Effector CD4-positive, alpha-beta T cell (primary cell): Measurements from ENCODE around the gene KIAA1755.
"Not testable (repeated sequence)": the region's sequence is repeated elsewhere in the genome, so short reads cannot be mapped to it uniquely, and the experiment has no call there.

Source experiments
- DNase-seq: peaks from one replicate; pipeline ENCODE4 v3.0.0-alpha.2; 2020

Gene KIAA1755

DNA sequence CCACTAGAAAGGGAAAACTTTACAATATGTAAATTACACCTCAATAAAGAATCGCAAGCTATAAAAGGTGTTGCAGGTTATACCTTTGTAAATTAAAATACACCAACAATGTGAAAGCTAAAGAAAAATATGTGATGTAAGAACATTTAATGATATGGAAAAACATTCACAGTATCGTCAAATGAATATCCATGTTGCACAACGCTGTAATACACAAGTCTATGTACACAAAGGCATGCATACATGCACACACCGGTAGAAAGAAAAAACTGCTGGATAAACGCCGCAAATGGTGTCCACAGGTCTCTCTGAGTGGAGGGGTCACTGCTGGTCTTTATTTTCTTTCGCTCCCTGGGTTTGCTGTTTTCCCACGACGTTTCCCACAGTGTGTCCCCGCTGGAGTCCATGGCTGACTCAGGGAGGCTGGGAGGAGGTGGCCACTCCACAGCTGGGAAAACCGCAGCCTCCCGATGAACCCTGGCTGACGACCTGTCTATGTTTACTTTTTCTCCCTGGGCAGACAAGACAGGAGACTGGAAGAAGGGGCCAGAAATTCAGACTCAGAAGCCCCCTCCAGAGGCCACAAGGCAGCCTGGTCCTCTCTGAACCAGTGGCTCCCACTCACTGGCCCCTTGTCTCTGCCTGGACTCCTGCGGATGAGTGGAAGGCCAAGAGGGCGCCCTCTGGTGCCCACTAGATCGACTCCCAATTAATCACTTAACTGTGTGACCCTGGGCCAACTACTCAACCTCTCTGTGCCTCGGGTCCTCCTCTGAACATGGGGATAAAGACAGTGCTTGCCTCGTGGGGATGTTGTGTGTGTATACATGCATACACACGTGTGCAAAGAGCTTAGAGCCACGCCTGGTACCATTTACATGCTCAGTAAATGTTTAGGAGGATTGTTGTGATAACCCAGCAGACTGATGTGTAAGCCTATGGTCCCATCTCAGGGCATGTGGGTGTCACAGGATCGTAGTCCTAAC is 30.6 kb upstream of the KIAA1755 start:
- no peak for DNase-seq

DNA sequence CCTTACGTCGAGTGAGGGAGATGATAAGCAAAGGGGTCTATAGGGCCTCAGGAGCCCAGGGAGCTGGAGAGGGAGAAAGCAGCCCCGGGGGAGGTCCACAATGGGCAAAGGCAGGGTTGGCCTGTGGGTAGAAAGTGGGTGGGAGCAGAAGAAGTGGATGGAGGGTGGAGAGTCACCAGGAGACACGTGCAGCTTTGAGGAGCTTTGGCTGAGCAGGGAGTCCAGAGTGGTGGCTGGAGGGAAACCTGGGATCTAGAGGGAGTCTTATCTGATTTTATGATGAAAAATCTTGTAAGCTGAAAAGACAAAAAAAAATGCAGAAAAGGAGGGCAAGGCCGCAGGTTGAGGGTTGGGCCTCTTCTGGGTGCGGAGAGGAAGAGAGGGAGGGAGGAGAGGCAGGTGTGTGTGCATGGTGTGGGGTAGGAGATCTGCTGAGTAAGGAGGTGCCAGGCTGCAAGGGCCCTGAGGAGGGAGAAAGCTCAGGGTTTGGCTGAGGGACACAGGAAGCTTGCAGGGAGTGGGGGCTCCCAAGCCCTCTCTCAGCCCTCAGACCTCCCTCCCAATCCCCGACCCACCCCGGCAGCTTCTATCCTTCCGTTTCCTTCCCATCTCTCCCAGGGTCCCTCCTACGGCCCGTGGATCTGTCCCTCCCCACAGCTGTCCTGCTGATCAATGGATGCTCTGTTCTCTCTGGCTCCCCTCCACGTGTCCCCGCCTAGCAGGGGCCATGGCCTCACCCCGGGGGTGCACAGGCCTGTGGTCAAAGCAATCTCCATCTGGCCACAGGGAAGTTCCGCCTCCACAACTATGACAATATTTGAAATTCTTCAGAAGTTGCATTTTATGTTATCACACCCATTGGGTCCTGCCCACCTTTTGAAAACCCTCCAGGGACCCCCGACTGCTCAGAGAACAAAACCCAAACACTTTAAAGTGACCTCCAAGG is 26.3 kb upstream of the KIAA1755 start:
- no peak for DNase-seq

DNA sequence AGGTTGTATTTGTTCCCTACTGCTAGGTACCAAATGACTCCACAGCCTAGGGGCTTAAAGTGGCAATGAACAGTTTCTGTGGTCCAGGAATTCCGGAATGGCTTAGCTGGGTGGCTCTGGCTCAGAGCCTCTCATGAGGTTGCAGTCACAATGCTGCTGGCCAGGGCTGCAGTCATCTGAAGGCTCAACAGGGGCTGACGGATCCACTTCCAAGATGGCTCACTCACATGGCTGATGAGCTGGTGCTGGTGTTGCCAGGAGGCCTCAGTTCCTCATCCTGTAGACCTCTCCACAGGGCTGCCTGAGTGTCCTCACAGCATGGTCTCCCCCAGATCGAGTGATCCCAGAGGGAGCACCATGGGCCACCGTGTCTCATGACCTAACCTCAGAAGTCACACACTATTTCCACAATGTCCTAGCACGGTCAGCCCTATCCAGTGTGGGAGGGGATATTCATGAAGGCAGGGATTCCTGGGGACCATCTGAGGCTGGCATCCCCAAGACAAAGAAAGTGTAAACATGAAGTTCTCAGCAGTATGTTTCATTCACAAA is 24.4 kb upstream of the KIAA1755 start:
- DNase-seq, result no peak

- not testable (repeated sequence) for DNase-seq
These were observed 23.6 kb upstream of the KIAA1755 start for GRCh38 chr20:38284066-38284650.

GRCh38 chr20:38283236-38283635 is 22.7 kb upstream of the KIAA1755 start:
- DNase-seq, result no peak

DNA sequence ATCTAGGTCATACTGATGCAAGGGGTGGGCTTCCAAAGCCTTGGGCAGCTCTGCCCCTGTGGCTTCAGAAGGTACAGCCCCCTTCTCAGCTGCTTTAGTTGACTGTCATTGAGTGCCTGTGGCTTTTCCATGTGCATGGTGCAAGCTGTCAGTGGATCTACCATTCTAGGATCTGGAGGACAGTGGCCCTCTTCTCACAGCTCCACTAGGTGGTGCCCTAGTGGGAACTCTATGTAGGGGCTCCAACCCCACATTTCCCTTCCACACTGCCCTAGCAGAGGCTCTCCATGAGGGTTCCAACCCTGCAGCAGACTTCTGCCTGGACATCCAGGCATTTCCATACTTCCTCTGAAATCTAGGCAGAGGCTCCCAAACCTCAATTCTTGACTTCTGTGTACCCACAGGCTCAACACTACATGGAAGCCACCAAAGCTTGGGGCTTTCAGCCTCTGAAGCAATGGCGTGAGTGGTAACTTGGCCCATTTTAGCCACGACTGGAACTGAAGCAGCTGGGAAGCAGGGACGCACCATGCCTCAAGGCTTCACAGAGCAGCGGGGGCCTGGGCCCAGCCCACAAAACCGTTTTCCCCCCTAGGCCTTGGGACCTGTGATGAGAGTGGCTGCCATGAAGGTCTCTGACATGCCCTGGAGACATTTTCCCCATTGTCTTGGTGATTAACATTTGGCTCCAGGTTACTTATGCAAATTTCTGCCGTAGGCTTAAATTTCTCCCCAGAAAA is 20.8 kb upstream of the KIAA1755 start:
- not testable (repeated sequence) for DNase-seq

- DNase-seq, result no peak
These were observed 18.2 kb upstream of the KIAA1755 start for GRCh38 chr20:38278763-38279162.

DNA sequence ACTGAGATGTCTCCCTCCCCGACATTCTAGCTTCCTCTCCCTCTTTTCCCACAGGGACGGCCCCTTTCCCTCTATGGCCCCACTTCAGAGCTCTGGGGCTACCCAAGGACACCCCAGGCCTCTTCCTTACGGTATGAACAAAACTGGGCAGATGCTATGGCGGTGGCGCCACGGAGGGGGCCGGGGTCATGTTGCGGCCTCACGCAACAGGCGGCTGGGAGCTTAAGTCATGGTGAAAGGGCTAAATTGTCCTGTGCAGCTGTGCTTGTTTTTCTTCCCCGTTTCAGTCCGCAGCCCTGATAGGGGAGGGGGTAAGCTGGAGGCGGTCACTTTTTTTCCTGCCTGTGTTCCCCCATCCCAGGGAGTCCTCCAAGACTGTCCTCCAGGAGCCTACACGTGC is 17.6 kb upstream of the KIAA1755 start:
- DNase-seq, result no peak

DNA sequence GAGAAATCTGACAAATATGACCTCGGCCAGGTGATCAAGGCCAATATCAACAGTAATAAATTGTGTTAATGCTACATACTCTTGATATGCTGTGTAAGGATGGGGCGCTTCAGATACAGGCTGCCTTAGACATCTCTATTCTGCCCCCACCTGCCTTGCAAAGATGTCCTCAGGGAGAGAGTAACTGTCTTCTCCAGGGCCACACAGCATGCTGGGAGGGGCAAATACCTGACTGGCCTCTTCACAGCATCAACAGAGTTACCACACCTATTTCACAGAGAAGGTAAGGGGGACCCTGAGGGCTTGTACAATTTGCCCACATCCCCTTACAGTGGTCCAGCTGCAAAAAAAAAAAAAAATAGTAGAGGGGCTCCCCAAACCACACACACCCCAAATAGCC is 17.2 kb upstream of the KIAA1755 start:
- no peak for DNase-seq

DNA sequence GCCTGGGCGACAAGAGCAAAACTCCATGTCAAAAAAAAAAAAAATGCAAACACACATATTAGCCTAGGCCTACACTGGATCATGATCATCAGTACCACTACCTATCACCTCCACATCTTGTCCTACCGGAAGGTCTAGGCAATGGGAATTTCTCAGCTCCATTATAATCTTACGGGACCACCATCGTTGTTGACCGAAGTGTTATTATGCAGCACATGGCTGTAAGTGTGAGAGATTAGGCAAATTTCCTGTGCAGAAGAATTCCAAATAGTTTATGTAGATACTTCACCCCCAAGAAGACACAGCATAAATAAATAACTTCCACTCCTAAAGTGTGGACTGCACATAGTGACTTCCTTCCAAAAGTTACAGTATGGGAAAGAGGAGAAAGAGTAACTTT is 16.8 kb upstream of the KIAA1755 start:
- DNase-seq, result no peak

- no peak for DNase-seq
These were observed 15.4 kb upstream of the KIAA1755 start for GRCh38 chr20:38275815-38276550.

DNA sequence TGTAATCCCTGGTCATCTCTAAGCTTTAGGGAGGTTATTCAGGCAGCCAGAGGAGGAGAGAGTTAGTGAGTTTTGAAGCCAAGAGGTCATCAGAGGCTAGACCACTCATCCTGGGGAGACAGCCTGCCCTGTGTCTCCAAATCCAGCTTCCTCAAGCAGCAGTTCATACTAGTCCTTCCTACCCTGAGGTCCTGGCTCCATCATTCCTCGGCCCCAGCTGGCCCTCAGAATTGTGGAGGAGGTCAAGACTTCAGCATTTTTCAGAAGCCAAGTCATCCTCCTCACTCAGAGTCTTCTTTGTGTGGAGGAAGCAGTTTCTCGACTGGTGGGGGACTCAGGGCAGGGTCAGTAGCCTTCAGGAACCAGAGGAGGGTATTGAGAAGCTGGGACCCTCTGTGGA is 12.4 kb upstream of the KIAA1755 start:
- no peak for DNase-seq

- no peak for DNase-seq
These were observed 11.9 kb upstream of the KIAA1755 start for GRCh38 chr20:38272398-38272797.

- DNase-seq, result no peak
These were observed 11.1 kb upstream of the KIAA1755 start for GRCh38 chr20:38271608-38272120.

GRCh38 chr20:38270869-38271605 is 10.5 kb upstream of the KIAA1755 start:
- DNase-seq, result no peak

DNA sequence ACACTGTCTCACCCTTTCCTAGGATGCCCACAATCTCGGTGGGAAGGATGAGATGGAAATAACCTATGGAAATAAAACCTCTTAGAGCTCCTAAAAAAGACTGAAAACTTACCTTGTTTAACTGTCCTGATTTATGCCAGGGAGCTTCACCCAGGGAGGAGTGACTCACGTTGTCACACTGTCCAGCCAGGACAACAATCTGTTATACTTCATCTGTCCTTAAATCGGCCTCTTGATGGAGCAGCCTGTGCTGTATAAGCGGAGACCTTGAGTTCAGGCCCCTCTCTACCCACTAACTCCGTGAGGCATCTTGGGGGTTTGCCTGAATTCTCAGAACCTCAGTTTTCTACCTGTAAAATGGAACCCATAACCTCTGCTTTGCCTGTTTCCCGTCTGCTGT is 9.2 kb upstream of the KIAA1755 start:
- DNase-seq, result no peak

DNA sequence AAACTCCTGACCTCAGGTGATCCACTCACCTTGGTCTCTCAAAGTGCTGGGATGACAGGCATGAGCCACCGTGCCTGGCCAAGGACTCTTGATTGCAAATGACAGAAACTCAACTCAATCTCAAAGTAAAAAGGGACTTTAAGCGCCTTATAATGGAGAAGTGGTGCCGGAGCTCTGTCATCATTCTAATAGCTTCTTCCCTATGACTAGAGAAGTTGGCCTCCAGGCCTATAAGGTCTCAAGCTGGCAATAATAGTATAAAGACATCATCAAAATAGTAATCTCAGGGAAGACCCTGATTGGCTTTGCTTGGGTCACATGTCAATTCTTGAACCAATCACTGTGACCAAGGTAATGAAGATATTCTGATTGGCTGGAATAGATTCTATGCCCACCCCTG is 8.5 kb upstream of the KIAA1755 start:
- DNase-seq, result no peak

GRCh38 chr20:38267901-38268514 is 7.5 kb upstream of the KIAA1755 start:
- DNase-seq, result no peak

- no peak for DNase-seq
These were observed 6.8 kb upstream of the KIAA1755 start for GRCh38 chr20:38267296-38267695.

DNA sequence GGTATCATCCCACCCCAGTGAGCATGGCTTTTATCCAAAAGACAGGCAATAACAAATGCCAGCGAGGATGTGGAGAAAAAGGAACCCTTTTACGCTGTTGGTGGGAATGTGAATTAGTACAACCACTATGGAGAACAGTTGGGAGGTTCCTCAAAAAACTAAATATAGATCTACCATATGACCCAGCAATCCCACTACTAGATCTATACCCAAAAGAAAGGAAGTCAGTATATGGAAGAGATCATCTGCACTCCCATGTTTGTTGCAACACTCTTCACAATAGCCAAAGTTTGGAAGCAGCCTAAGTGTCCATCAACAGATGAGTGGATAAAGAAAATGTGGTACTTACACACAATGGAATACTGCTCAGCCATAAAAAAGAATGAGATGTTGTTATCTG is 5.9 kb upstream of the KIAA1755 start:
- no peak for DNase-seq
